Erythroblast (primary cell): ENCODE measurements around the gene ZNF827.

ENCODE experiments used
- DNase-seq, 2 experiments: peaks; one replicate each; lab custom pipeline; 2025; lab: John Stamatoyannopoulos, UW
- GATA1 ChIP-seq: IDR thresholded peaks from 2 replicates; pipeline ENCODE4 v1.6.1; 2011; ENCODE audit warnings: low read depth, mild to moderate bottlenecking, control low read depth, low read length, moderate library complexity
- POLR2A ChIP-seq: IDR thresholded peaks from 2 replicates; pipeline ENCODE4 v1.6.1; 2011; ENCODE audit warnings: mild to moderate bottlenecking, low read length

Gene ZNF827

DNA sequence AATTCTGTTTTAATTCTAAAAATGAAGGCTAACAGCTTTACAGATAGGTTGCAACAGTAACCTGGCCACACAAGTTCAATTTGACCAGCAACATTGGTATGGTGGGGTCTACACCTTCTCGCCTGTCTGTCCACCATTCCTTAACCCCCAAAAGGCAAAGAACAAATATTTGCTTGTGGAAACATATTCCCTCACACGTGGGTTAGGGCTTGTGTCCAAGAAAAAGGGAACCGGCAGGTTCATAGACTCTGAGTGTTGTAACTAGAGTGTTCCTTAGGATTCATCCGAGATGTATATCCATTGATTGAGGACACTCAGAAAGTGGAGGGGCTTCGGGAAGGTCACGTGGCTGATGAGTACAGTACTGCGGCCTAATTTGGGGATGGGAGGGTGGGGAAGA, 204.6 kb downstream of the ZNF827 start:
- no peak for TF ChIP-seq POLR2A
- TF ChIP-seq GATA1 = no peak
- no peak for DNase-seq

DNA sequence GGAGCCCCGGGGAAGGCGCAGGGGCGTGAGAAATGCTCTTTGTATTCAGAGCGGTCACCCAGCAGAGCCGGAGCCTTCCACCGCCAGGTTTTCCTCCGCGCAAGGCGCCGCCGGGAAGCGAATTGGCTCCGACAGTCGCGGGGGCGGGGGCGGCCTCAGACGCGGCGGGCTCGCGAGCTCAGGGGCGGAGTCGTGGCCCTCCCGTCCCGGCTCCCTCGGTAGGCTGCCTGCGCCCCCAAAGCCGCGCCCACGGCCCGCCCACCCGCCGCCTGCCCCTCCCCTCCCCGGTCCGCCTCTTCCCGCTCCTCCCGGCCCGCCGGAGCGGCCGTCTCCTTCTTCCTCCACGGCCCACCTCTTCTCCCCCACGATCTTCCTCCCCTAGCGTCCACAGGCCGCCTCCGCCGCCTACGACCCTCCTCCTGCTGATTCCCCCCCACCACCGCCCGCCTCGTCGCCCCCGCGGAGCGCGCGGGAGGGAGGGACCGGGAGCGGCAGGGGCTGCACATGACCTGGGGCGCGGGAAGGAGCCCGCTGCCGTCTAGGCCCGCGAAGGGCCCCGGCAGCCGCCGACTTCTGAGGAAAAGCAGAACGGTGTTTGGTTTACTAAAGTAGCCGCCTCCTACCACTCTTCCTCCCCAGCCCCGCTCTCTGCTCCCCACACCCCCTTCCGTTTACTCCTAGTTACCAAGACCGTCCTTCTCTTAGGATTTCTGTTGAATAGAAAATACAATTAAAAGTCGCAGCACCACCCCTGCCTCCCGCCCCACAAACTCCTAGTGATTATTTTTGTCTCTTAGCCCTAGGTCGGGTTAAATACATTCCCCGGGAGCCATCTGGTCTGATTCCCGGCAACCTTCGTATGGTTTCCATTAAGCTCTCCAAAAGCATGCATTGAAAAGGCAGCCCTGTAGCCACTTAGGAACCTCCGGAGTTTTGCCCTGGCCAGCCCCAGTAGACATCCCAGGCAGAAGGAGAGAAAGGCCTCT, 205.4 kb downstream of the ZNF827 start:
- peak; percentile 39 for TF ChIP-seq POLR2A
- TF ChIP-seq GATA1 = no peak
- DNase-seq = peak; percentile 92 to 93

DNA sequence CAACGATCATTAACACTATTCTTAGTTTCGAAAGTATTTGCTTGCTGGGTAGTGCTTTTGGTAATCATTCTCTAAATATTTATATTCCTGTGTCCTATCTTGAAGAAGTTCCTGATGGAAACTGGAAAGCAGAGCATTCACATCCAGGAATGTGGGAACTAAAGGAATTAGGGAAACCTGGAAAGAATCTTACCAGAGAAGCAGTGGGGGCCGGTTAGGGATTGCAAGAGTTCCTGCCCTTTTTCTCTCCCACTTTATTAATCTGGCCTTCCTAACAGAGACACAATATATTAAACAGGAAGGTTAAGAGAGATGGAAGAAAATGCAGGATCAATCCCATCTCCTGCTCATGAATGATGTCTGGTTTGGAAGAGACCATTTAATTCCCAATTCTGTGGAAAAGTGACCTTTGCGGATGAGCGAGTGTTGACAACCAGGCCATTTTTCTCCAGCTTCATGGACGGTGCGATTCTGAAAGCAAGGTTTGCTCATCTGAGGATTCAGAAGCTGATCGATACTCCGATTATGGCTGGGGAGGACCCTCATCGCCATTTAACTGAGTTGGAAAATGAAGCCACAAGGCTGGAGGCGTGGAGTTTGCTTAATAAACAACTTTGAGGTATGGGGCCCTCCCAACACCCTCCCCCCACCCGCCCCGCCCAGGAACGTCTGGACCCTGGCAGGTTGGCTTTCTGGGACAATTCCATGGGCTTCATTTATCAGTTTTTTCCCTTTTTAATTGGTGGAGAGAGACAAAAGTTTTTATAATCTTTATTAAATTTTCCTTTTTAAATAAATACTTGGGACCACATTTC, 206.4 kb downstream of the ZNF827 start:
- DNase-seq = peak; percentile 20 to 40
- TF ChIP-seq GATA1 (no peak), POLR2A (no peak)

DNA sequence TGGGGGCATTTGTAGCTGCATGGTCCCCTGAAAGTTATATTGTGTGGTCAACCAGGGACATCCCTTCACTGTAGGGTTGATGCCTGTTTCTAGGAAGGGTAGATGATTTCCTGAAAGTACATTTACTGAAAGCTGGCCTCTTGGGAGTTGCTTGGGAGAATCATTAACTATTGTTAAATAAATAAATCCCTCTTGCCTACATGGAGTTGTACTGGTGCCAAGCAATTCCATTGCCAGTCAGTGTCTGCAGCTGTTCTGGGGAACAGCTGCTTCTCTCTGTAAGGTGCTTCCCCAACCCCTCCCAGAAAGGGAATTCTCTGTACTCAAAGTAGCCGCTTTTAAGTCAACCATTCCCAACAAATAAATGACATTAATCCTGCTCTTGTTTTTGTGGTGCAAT, 207.6 kb downstream of the ZNF827 start:
- peak in 1 of 2 experiments; percentile 7 for DNase-seq
- no peak for TF ChIP-seq POLR2A
- TF ChIP-seq GATA1 = no peak

GRCh38 chr4:145730026-145730425, 208.6 kb downstream of the ZNF827 start:
- peak; percentile 44 to 74 for DNase-seq
- TF ChIP-seq GATA1 = no peak
- TF ChIP-seq POLR2A = no peak

DNA sequence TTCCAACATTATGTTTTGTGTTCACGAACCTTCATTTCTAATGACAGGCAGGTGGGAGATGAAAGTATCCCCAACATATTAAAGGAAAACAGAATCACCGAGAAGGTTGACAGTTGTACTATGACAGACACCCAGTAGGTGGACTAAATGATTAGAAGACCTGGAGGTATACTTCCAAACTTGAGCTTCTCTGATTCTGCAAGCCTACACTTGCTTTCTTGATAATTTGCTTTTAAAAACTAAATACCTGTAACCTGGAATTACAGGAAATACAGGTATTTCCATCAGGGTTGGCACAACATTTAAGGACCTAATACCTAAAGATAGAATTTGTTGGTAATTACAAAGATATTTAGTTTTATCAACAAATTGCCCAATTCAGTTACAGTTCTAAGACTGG, 215.3 kb downstream of the ZNF827 start:
- no peak for DNase-seq
- TF ChIP-seq POLR2A (no peak), GATA1 (no peak)

DNA sequence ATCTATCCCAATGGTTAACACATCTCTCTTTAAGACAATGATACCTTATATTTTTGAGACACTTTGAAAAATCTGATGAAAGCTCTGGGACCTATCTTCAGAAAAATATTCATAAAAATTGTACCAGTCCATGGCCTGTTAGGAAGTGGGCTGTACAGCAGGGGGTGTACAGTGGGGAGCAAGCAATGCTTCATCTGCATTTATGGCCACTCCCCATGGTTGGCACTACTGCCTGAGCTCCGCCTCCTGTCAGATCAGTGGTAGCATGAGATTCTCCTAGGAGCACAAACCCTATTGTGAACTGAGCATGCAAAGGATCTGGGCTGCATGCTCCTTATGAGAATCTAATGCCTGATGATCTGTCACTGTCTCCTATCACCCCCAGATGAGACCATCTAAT, 216.1 kb downstream of the ZNF827 start:
- TF ChIP-seq GATA1 = no peak
- TF ChIP-seq POLR2A = no peak
- DNase-seq = peak; percentile 6 to 25

DNA sequence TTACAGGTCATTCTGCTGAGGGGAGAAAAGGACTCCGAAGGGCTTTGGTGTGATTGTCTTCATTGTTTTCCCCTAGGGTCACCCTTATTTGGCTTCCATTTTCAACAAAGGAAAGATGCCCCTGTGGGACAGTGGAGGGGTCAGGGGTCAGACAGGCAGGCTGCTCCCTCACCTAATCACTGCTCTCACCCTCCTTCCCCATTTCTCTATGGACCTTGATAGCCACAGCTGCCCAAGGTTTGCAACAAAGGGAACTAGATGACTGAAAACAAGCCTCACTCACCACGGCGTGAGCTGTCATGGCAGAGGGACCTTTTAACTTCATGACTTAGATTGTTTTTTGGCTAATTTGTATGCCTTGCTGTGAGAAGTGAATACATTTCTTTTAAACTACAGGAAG, 218.0 kb downstream of the ZNF827 start:
- TF ChIP-seq GATA1 (no peak), POLR2A (no peak)
- DNase-seq = no peak

DNA sequence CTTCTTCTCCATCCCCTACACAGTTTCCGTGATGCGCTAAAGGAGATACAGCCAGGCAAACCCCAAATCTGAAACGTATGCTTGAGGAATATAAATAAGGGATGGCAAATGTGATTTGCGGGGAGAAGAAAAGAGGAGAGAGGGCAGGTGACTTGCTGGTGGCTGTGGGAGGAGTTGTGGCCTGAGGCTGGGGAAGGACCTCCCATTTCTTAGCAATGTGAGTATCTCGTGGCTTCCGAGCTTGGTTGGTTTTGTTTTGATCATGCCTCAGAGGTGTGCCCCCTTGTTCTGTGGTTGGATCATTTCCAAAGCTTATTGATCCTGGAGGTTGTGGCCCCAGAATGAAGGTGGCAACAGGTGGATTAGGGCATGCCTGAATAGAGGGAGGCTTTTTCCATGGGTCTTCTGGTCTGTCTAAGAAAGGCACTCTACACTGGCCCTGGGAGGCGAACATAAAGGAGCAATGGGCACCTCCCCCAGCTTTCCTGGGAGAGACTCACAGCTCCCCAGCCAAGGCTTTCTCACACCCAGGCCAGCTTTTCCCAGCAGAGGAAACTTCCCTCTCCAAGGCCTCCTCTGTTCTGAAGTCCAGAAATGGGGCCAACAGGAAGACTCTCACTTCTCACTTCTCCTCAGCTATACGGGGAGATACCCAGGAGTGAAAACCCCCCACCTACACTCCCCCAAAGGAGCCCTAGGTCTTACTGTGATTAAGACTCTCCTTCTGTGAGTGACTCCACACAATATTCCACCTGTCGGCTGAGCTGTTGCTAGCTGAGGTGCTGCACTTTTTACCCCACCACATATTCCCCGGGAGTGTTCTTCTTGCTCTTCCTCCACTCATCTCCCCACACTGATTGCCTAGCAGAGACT, 218.6 kb downstream of the ZNF827 start:
- DNase-seq = no peak
- TF ChIP-seq GATA1 (no peak), POLR2A (no peak)

- TF ChIP-seq GATA1 (no peak), POLR2A (no peak)
- no peak for DNase-seq
Measured at GRCh38 chr4:145716661-145717200, 221.9 kb downstream of the ZNF827 start.

- no peak for DNase-seq
- TF ChIP-seq POLR2A = no peak
- TF ChIP-seq GATA1 = no peak
Measured at GRCh38 chr4:145716200-145716599, 222.4 kb downstream of the ZNF827 start.

DNA sequence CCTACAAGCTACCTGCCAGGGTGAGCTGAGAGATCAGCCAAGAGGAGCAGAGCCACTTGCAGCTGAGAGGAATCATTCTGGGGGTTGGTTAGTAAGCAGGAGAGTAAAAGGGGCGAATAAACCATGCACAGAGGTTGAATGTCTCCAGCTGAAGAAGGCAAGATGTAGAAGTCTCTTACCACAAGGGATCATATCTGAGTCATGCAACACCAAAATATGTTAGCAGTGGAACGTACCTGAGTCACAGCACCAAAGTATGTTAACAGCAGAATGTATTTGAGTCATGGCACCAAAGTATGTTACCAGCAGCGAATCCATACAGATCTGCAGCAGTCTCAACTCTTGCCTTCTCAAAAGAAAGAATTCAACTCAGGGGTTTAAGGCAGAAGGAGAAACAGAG, 228.8 kb downstream of the ZNF827 start:
- TF ChIP-seq POLR2A = no peak
- no peak for TF ChIP-seq GATA1
- DNase-seq = no peak

DNA sequence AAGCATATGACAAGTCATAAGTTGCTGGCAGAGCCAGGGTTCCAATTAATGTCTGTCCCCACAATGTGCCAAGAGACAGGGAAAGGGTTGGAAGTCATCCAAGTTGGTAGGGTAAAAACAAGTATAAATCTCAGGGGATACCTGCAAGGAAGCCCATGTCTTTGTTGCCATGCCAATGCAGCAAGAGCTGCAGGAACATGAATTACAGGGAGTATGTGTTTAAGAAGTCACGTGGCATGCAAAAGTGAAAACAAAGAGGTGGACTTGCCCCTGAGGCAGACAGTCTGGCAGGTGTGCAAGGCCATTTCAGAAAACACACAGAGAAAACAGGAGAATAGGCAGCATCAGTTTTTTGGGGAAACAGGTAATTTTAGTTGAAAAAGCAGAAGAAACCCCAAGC, 229.3 kb downstream of the ZNF827 start:
- no peak for DNase-seq
- TF ChIP-seq GATA1 = no peak
- TF ChIP-seq POLR2A = no peak
